22Rv1 (cell line): ENCODE data around the gene RGS3.

Source experiments
- ZFX ChIP-seq: fragments of 450-650 bp; IDR thresholded peaks from 2 replicates; pipeline ENCODE4 v1.6.1; 2017; ENCODE audit warnings: antibody characterized with exemption, borderline replicate concordance
- TF ChIP-seq, protein P1 (sequence below): fragments of 450-650 bp; IDR thresholded peaks from 2 replicates; pipeline ENCODE4 v1.5.1; 2017; ENCODE audit warnings: mild to moderate bottlenecking

DNA sequence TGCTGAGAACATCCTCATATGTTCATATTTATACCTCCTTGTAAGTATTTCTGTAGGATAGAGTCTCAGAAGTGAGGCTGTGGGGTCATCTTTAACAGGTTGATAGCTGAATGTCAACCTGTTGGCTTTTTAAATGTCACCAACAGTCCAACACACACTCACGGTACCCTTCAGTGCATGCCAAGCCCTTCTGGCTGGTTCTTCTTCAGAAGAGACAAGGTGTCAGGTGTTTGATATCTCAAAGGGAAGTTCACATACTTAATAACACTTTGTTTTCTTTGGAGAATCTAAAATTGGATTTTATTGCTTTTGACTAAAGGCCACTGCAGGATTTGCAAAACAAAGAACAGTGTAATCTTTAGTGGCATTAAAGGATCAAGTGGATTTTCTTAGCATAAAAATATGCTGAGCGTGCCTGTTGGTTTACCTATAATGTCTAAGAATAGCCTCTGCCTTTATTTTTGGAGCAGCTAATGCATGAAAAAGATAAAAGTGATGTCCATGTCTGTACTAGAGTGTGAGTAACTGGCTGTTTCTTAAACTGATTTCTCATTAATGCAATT, 58.2 kb downstream of the RGS3 start:
- TF ChIP-seq, protein P1, sequence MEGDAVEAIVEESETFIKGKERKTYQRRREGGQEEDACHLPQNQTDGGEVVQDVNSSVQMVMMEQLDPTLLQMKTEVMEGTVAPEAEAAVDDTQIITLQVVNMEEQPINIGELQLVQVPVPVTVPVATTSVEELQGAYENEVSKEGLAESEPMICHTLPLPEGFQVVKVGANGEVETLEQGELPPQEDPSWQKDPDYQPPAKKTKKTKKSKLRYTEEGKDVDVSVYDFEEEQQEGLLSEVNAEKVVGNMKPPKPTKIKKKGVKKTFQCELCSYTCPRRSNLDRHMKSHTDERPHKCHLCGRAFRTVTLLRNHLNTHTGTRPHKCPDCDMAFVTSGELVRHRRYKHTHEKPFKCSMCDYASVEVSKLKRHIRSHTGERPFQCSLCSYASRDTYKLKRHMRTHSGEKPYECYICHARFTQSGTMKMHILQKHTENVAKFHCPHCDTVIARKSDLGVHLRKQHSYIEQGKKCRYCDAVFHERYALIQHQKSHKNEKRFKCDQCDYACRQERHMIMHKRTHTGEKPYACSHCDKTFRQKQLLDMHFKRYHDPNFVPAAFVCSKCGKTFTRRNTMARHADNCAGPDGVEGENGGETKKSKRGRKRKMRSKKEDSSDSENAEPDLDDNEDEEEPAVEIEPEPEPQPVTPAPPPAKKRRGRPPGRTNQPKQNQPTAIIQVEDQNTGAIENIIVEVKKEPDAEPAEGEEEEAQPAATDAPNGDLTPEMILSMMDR: no peak
- no peak for TF ChIP-seq ZFX
